A549 (cell line): ENCODE results near the gene EME2. TPM values are rescaled to one million over a fixed set of nuclear protein-coding genes. Genes with fewer than 3 reads are reported as not detected.
A peak's percentile ranks its signal among the peaks of the same experiment; 100 is the strongest.

Experiments
- ATAC-seq, 2 experiments: fragments of 200-7000 bp in 1 of 2; fragments of >200 bp in 1 of 2; cut with Nextera tagmentation in 1 of 2; cut with Tn5 transposase in 1 of 2; 3 replicates each; pipeline versions ENCODE4 v1.8.0 to v1.9.1; 2018 to 2020; ENCODE audit warnings: mild to moderate bottlenecking in 1 of 2, moderate library complexity in 1 of 2
- CTCF ChIA-PET: fragments of 300-600 bp; sonication (Branson Sonifier 250); formaldehyde crosslinking; extraction: SDS; loops from one replicate; lab custom pipeline; 2021; ENCODE audit warnings: antibody characterized with exemption, inconsistent platforms; lab: Yijun Ruan, JAX
- POLR2A ChIA-PET: fragments of 350-600 bp; formaldehyde crosslinking; extraction: SDS; loops from one replicate; lab custom pipeline; 2021; ENCODE audit warnings: antibody characterized with exemption, inconsistent platforms; lab: Yijun Ruan, JAX
- DNase-seq, 2 experiments: peaks; one replicate each; pipeline versions ENCODE4 v3.0.0 to v3.0.0-alpha.2; 2011 to 2016; ENCODE audit warnings: low read depth in 1 of 2, low spot score in 1 of 2
- FAIRE-seq: peaks from 2 replicates; lab custom pipeline; 2011; peaks lifted over from hg19 to GRCh38; lab: Jason Lieb, UNC
- H3K27ac ChIP-seq, 2 experiments: fragments of >200 bp; sonication (Bioruptor Twin); formaldehyde crosslinking; 3 replicates each; pipeline ENCODE4 v1.5.1; 2016 to 2017
- H3K4me1 ChIP-seq: fragments of >200 bp; sonication (Bioruptor Twin); formaldehyde crosslinking; 3 replicates; pipeline ENCODE4 v1.6.1; 2016
- H3K4me2 ChIP-seq: fragments of >200 bp; sonication (Bioruptor Twin); formaldehyde crosslinking; 3 replicates; pipeline ENCODE4 v1.6.1; 2016
- H3K4me3 ChIP-seq: fragments of >200 bp; sonication (Bioruptor Twin); formaldehyde crosslinking; 3 replicates; pipeline ENCODE4 v1.5.1; 2016
- H3K9me3 ChIP-seq: fragments of >200 bp; sonication (Bioruptor Twin); formaldehyde crosslinking; 3 replicates; pipeline ENCODE4 v1.6.1; 2016
- ATOH8 ChIP-seq: fragments of 250-450 bp; sonication (Bioruptor Pico); IDR thresholded peaks from 2 replicates; pipeline ENCODE4 v1.5.0; 2020; ENCODE audit warnings: low read depth, mild to moderate bottlenecking, moderate library complexity
- CBX2 ChIP-seq: fragments of 200-600 bp; sonication (generic); IDR thresholded peaks from 2 replicates; pipeline ENCODE4 v1.6.1; 2016; ENCODE audit warnings: low read depth, mild to moderate bottlenecking, borderline replicate concordance
- CEBPB ChIP-seq, 2 experiments: fragments of >200 bp in 1 of 2; sonication (Bioruptor Twin) in 1 of 2; formaldehyde crosslinking in 1 of 2; IDR thresholded peaks; 2 replicates each; pipeline ENCODE4 v1.6.1; 2012 to 2016
- E2F6 ChIP-seq: IDR thresholded peaks from 2 replicates; pipeline ENCODE4 v1.6.1; 2012; ENCODE audit warnings: low read depth, borderline replicate concordance
- EHF ChIP-seq: fragments of 250-450 bp; sonication (Bioruptor Pico); IDR thresholded peaks from 2 replicates; pipeline ENCODE4 v1.5.0; 2020; ENCODE audit warnings: mild to moderate bottlenecking
- EHMT2 ChIP-seq: fragments of 200-600 bp; sonication (generic); IDR thresholded peaks from 2 replicates; pipeline ENCODE4 v1.6.1; 2016; ENCODE audit warnings: antibody characterized with exemption, low read depth, mild to moderate bottlenecking, moderate library complexity
- EP300 ChIP-seq, 2 experiments: fragments of >200 bp; sonication (Bioruptor Twin); formaldehyde crosslinking; IDR thresholded peaks; 2 replicates in 1 of 2; 3 replicates in 1 of 2; pipeline ENCODE4 v1.6.1; 2016 to 2017
- FOXS1 ChIP-seq: fragments of 250-450 bp; sonication (Bioruptor Pico); IDR thresholded peaks from 2 replicates; pipeline ENCODE4 v1.5.0; 2020; ENCODE audit warnings: mild to moderate bottlenecking, moderate library complexity
- HDAC2 ChIP-seq: fragments of 200-600 bp; sonication (generic); IDR thresholded peaks from 2 replicates; pipeline ENCODE4 v1.6.1; 2016
- HES2 ChIP-seq: fragments of >200 bp; sonication (Bioruptor Twin); formaldehyde crosslinking; IDR thresholded peaks from 2 replicates; pipeline ENCODE4 v1.6.1; 2016
- HEYL ChIP-seq: fragments of 250-450 bp; sonication (Bioruptor Pico); IDR thresholded peaks from 2 replicates; pipeline ENCODE4 v1.8.0; 2021; ENCODE audit warnings: mild to moderate bottlenecking, moderate library complexity
- HMGXB4 ChIP-seq: fragments of 250-450 bp; sonication (Bioruptor Pico); IDR thresholded peaks from 2 replicates; pipeline ENCODE4 v1.5.0; 2021; ENCODE audit warnings: mild to moderate bottlenecking, moderate library complexity, borderline replicate concordance
- HOXB5 ChIP-seq: fragments of 250-450 bp; sonication (Bioruptor Pico); IDR thresholded peaks from 2 replicates; pipeline ENCODE4 v1.5.0; 2020; ENCODE audit warnings: mild to moderate bottlenecking, moderate library complexity
- JUN ChIP-seq, 2 experiments: fragments of >200 bp; sonication (Bioruptor Twin); formaldehyde crosslinking; IDR thresholded peaks; 2 replicates in 1 of 2; 3 replicates in 1 of 2; pipeline ENCODE4 v1.6.1; 2016 to 2017
- JUNB ChIP-seq: fragments of >200 bp; sonication (Bioruptor Twin); formaldehyde crosslinking; IDR thresholded peaks from 2 replicates; pipeline ENCODE4 v1.6.1; 2016
- KDM1A ChIP-seq: fragments of 200-600 bp; sonication (generic); IDR thresholded peaks from 2 replicates; pipeline ENCODE4 v1.6.1; 2016; ENCODE audit warnings: low read depth, mild to moderate bottlenecking
- KDM5A ChIP-seq: fragments of 200-600 bp; sonication (generic); IDR thresholded peaks from 2 replicates; pipeline ENCODE4 v1.6.1; 2016; ENCODE audit warnings: antibody characterized with exemption, mild to moderate bottlenecking
- MAFK ChIP-seq: fragments of 450-650 bp; IDR thresholded peaks from 2 replicates; pipeline ENCODE4 v1.6.1; 2014; ENCODE audit not compliant: partially characterized antibody
- MAZ ChIP-seq: fragments of 150-350 bp; IDR thresholded peaks from 2 replicates; pipeline ENCODE4 v1.6.1; 2014; ENCODE audit warnings: antibody characterized with exemption, low read depth, low read length, borderline replicate concordance
- PHF8 ChIP-seq: fragments of 200-600 bp; sonication (generic); IDR thresholded peaks from 2 replicates; pipeline ENCODE4 v1.6.1; 2016; ENCODE audit warnings: low read depth, mild to moderate bottlenecking, antibody characterized with exemption, moderate library complexity, borderline replicate concordance
- RCOR1 ChIP-seq: fragments of 150-350 bp; IDR thresholded peaks from 2 replicates; pipeline ENCODE4 v1.6.1; 2014; ENCODE audit warnings: antibody characterized with exemption, low read length, low read depth
- RFX5 ChIP-seq: fragments of 450-650 bp; IDR thresholded peaks from 2 replicates; pipeline ENCODE4 v1.7.1; 2014; ENCODE audit warnings: antibody characterized with exemption, mild to moderate bottlenecking, moderate library complexity
- SREBF2 ChIP-seq: fragments of 450-650 bp; IDR thresholded peaks from 2 replicates; pipeline ENCODE4 v1.6.1; 2014; ENCODE audit warnings: mild to moderate bottlenecking, moderate library complexity
- TFCP2L1 ChIP-seq: fragments of 250-450 bp; sonication (Bioruptor Pico); IDR thresholded peaks from 2 replicates; pipeline ENCODE4 v1.5.0; 2021; ENCODE audit warnings: mild to moderate bottlenecking
- USF2 ChIP-seq: fragments of 450-650 bp; IDR thresholded peaks from 2 replicates; pipeline ENCODE4 v1.6.1; 2014; ENCODE audit warnings: antibody characterized with exemption
- ZFP36 ChIP-seq: fragments of 450-650 bp; IDR thresholded peaks from 2 replicates; pipeline ENCODE4 v1.6.1; 2014; ENCODE audit warnings: borderline replicate concordance; ENCODE audit not compliant: partially characterized antibody
- ZSCAN20 ChIP-seq: fragments of 250-450 bp; sonication (Bioruptor Pico); IDR thresholded peaks from 2 replicates; pipeline ENCODE4 v1.8.0; 2022; ENCODE audit warnings: mild to moderate bottlenecking, moderate library complexity
- WGBS: methylation state at CpG from one replicate; pipeline ENCODE4 v1.1.6; 2017; ENCODE audit errors: missing lambda C conversion rate; 5-methylcytosine and 5-hydroxymethylcytosine counted together
- polyA plus RNA-seq, 4 experiments: library from polyadenylated mRNA; depleted of rRNA in 3 of 4; stranded (reverse); fragments of >200 nt; fragmentation: RNase III in 1 of 4; extraction: RNeasy Plus Mini Kit Qiagen cat#74134 plus additional on column Dnase treatment in 1 of 4; gene quantifications; 2 replicates in 3 of 4; 3 replicates in 1 of 4; pipeline ENCODE4 v1.2.3, GENCODE V29; 2011 to 2017

The EME2 gene
- polyA plus RNA-seq, 2 of the 4 experiments (the other 2 are of a cell fraction) = 2.9 to 16.5 TPM

GRCh38 chr16:1744338-1744840, 28.2 kb upstream of the EME2 start:
- H3K4me3 ChIP-seq = no peak overlapping the region
- DNase-seq = no peak
- WGBS = 93% methylated on average over 21 of the region's 24 CpGs
- ChIA-PET POLR2A (no interaction called here), CTCF (interaction anchor here (1.5 to 2.8 kb wide), 4 partner anchors 14 to 38 kb away, joined by 5 to 13 read pairs (median 7); partner anchors contain the start of gene MAPK8IP3)
- no peak overlapping the region for H3K4me2 ChIP-seq
- TF ChIP-seq TFCP2L1 (CRISPR knock-in tag) (no peak), USF2 (no peak), CBX2 (no peak), HOXB5 (CRISPR knock-in tag) (no peak), RCOR1 (no peak), PHF8 (no peak), E2F6 (no peak), JUNB (no peak), CEBPB (IDR thresholded peaks at IDR 0.05) (no peak), MAFK (no peak), EHF (CRISPR knock-in tag) (no peak), ZFP36 (no peak), HDAC2 (no peak), MAZ (no peak), HMGXB4 (CRISPR knock-in tag) (no peak), HEYL (no peak), RFX5 (no peak)
- H3K4me1 ChIP-seq = peaks cover 22% of the 10 kb centered on the region
- no peak overlapping the region for H3K27ac ChIP-seq
- no peaks in the 10 kb centered on the region; the same call in 2 of the 3 replicates for H3K9me3 ChIP-seq
- no peak for ATAC-seq
- no peak for FAIRE-seq

GRCh38 chr16:1745181-1745899, 27.3 kb upstream of the EME2 start:
- no peaks in the 10 kb centered on the region for H3K9me3 ChIP-seq
- POLR2A ChIA-PET = interaction anchor here (0.5 to 1.8 kb wide), 7 partner anchors 10 to 54 kb away, joined by 3 to 19 read pairs (median 4); partner anchors contain the start of genes EME2, MAPK8IP3 and MRPS34
- peak overlapping the region; percentile 72 to 78; a peak in 5 of 6 replicates for H3K27ac ChIP-seq
- CTCF ChIA-PET = interaction anchor here (0.8 to 4.0 kb wide), 15 partner anchors 13 to 401 kb away, joined by 3 to 13 read pairs (median 4); partner anchors contain the start of genes EME2, MAPK8IP3 and MRPS34
- no peak overlapping the region for H3K4me3 ChIP-seq
- FAIRE-seq = no peak
- peaks cover 22% of the 10 kb centered on the region for H3K4me1 ChIP-seq
- peak overlapping the region; percentile 65 for H3K4me2 ChIP-seq
- no peak for ATAC-seq
- TF ChIP-seq EHMT2 = no peak
- TF ChIP-seq HES2 = no peak
- no peak for TF ChIP-seq KDM1A
- no peak for TF ChIP-seq SREBF2
- no peak for TF ChIP-seq EP300 (IDR thresholded peaks at IDR 0.05)
- no peak for TF ChIP-seq ATOH8 (CRISPR knock-in tag)
- TF ChIP-seq JUNB = no peak
- TF ChIP-seq FOXS1 (CRISPR knock-in tag) = no peak
- TF ChIP-seq KDM5A = no peak
- no peak for TF ChIP-seq CEBPB (IDR thresholded peaks at IDR 0.05)
- no peak for TF ChIP-seq JUN (IDR thresholded peaks at IDR 0.05)
- no peak for TF ChIP-seq PHF8
- no peak for TF ChIP-seq ZSCAN20 (CRISPR knock-in tag)
- no peak for TF ChIP-seq TFCP2L1 (CRISPR knock-in tag)
- no peak for DNase-seq
- 75% methylated on average over 22 of the region's 25 CpGs for WGBS
